Stomach (tissue), 4 donors: ENCODE measurements around the gene BBS12.

Experiments
- CTCF ChIP-seq, 7 experiments: fragments of 450-650 bp in 4 of 7; fragments of 200-600 bp in 3 of 7; sonication (generic) in 3 of 7; IDR thresholded peaks; one replicate each; pipeline ENCODE4 v1.5.1; 2016 to 2019; ENCODE audit warnings: antibody characterized with exemption in 7 of 7, control low read depth in 2 of 7, mild to moderate bottlenecking in 1 of 7
- EP300 ChIP-seq: sonication (generic); formaldehyde crosslinking; IDR thresholded peaks from one replicate; pipeline ENCODE4 v1.6.1; 2017; ENCODE audit warnings: antibody characterized with exemption
- POLR2A ChIP-seq, 4 donors: fragments of 450-650 bp; IDR thresholded peaks; one replicate each; pipeline ENCODE4 v1.6.1; 2016; ENCODE audit warnings: antibody characterized with exemption in 4 of 4, control low read depth in 2 of 4, mild to moderate bottlenecking in 1 of 4, moderate library complexity in 1 of 4
- POLR2AphosphoS5 ChIP-seq, 3 donors: sonication (generic); formaldehyde crosslinking; IDR thresholded peaks; one replicate each; pipeline ENCODE4 v1.6.1; 2016; ENCODE audit warnings: antibody characterized with exemption in 3 of 3

- no peak for TF ChIP-seq CTCF (IDR thresholded peaks at IDR 0.05)
- no peak for TF ChIP-seq POLR2A (IDR thresholded peaks at IDR 0.05)
- TF ChIP-seq POLR2AphosphoS5 (IDR thresholded peaks at IDR 0.05) = no peak
- no peak for TF ChIP-seq EP300
These were observed 44.4 kb downstream of the BBS12 start for GRCh38 chr4:122776916-122777315.
